ENCODE results near the gene GRXCR2.

GRXCR2 gene

DNA sequence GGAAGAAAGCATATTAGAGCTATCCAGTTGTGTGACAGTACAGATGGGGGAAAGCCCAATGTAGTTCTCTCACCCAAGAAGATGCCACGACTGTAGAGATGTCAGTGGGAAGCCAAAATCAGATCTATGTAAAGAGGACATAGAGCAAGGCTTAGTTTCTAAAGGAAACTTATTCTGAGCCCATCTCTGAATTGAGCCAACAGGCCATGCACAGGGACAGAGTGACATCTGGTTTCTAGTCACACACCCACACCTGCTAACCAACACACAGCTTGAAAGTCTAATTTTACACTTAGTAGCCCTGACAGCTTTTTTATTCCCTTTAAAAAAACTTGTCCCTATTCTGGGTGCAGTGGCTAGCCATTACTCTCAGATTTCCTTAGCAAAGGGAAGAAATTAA is 59.9 kb downstream of the GRXCR2 start:
- TF ChIP-seq, protein P1, sequence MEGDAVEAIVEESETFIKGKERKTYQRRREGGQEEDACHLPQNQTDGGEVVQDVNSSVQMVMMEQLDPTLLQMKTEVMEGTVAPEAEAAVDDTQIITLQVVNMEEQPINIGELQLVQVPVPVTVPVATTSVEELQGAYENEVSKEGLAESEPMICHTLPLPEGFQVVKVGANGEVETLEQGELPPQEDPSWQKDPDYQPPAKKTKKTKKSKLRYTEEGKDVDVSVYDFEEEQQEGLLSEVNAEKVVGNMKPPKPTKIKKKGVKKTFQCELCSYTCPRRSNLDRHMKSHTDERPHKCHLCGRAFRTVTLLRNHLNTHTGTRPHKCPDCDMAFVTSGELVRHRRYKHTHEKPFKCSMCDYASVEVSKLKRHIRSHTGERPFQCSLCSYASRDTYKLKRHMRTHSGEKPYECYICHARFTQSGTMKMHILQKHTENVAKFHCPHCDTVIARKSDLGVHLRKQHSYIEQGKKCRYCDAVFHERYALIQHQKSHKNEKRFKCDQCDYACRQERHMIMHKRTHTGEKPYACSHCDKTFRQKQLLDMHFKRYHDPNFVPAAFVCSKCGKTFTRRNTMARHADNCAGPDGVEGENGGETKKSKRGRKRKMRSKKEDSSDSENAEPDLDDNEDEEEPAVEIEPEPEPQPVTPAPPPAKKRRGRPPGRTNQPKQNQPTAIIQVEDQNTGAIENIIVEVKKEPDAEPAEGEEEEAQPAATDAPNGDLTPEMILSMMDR (IDR thresholded peaks at IDR 0.05), result no peak

DNA sequence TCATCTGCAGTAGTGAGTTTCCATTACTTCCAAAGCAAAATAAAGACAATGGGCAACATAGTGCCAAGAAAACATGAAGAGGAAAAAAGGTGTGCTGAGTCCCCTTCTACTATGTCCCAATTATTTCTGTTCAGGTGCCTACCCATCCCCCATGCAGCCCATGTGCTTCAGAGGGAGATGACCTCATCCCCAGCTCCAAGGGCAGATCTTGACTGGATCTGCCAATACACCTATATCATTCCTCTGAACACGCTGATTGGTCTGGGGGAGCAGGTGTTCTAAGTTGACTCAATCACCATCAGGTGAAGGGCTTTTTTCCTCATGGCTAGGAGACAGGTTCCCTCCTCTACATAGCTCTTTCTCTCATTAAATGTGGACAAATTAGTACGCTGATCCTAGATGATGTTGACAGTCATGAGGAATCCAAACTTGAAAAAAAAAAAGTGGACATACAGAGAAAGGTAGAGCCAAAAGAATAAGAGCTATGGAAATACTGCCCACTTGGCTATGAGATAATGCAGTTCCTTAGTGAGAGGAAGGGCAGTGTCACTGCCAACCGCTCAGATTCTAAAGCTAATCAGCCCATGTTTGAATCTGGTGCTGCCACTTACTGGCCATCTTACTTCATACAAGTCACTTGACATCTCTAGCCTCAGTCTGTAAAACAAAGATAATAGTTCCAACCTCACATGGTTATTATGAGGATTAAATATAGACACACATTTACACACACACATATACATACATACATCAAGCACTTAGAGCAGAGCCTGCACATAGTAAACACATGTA is 60.8 kb downstream of the GRXCR2 start:
- TF ChIP-seq, protein P1 (IDR thresholded peaks at IDR 0.05), result peak; percentile 40; the same call in 1 of the 2 replicates
